HEK293T (cell line): ENCODE results near the gene BNIP1.

ENCODE experiments used
- ARNT ChIP-seq: fragments of 450-650 bp; IDR thresholded peaks from 2 replicates; pipeline ENCODE4 v1.6.1; 2017; ENCODE audit warnings: mild to moderate bottlenecking
- BHLHE40 ChIP-seq: fragments of 450-650 bp; IDR thresholded peaks from 2 replicates; pipeline ENCODE4 v1.6.1; 2016; ENCODE audit warnings: mild to moderate bottlenecking, moderate library complexity, borderline replicate concordance
- CTBP1 ChIP-seq: fragments of 450-650 bp; IDR thresholded peaks from 2 replicates; pipeline ENCODE4 v1.6.1; 2016; ENCODE audit warnings: borderline replicate concordance
- ELF4 ChIP-seq: fragments of 450-650 bp; IDR thresholded peaks from 2 replicates; pipeline ENCODE4 v1.6.1; 2017; ENCODE audit warnings: antibody characterized with exemption
- FOXM1 ChIP-seq: fragments of 450-650 bp; IDR thresholded peaks from 2 replicates; pipeline ENCODE4 v1.6.1; 2017; ENCODE audit warnings: mild to moderate bottlenecking, borderline replicate concordance
- HDGF ChIP-seq: fragments of 450-650 bp; IDR thresholded peaks from 2 replicates; pipeline ENCODE4 v1.6.1; 2017; ENCODE audit warnings: antibody characterized with exemption, borderline replicate concordance
- L3MBTL2 ChIP-seq: fragments of 450-650 bp; conservative IDR thresholded peaks from 2 replicates; pipeline ENCODE4 v1.6.1; 2016; ENCODE audit warnings: mild to moderate bottlenecking
- LEF1 ChIP-seq: fragments of 450-650 bp; IDR thresholded peaks from 2 replicates; pipeline ENCODE4 v1.6.1; 2017; ENCODE audit warnings: mild to moderate bottlenecking, borderline replicate concordance
- NFRKB ChIP-seq: fragments of 450-650 bp; IDR thresholded peaks from 2 replicates; pipeline ENCODE4 v1.6.1; 2016; ENCODE audit warnings: mild to moderate bottlenecking, moderate library complexity
- SP1 ChIP-seq: fragments of 450-650 bp; IDR thresholded peaks from 2 replicates; pipeline ENCODE4 v1.6.1; 2017
- SUZ12 ChIP-seq: fragments of 450-650 bp; IDR thresholded peaks from 2 replicates; pipeline ENCODE4 v1.6.1; 2016; ENCODE audit warnings: mild to moderate bottlenecking
- TARDBP ChIP-seq: fragments of 450-650 bp; IDR thresholded peaks from 2 replicates; pipeline ENCODE4 v1.6.1; 2016
- ZNF384 ChIP-seq: fragments of 450-650 bp; IDR thresholded peaks from 2 replicates; pipeline ENCODE4 v1.6.1; 2016
- TF ChIP-seq, protein P1 (sequence below): fragments of 450-650 bp; IDR thresholded peaks from 2 replicates; pipeline ENCODE4 v1.6.1; 2016

DNA sequence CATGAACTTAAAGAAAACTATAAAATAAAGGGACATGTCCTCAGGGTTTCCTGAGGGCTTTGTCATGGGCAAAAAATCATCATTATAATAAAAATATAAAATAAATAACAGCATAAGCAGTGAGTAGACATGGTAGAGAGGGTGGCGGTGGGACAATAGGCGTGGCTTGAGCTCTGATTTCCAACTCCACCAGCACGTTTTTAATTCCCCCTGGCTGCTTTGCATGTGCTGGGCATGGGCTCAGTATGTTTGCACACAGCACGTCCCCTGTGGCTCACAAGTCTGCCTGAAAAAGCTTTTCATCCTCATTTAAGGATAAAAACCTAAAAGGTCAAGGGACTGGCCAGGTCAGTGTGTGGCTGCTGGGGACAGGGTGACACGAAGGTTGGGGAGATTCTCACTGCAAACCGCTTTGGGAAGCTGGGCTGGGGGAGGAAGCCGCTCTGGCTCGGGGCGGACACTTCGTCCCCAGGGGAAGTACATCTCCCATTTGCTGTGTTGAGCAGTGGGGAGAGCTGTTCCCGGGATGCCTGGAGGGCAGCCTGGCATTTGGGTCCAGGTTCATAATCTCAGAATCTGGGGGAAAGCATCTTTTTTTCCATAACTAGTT lies 58.0 kb downstream of the BNIP1 start:
- TF ChIP-seq ELF4 = no peak
- TF ChIP-seq SP1 = no peak
- no peak for TF ChIP-seq BHLHE40
- TF ChIP-seq HDGF = no peak
- TF ChIP-seq TARDBP = no peak
- TF ChIP-seq FOXM1 = no peak
- TF ChIP-seq ZNF384 = no peak
- TF ChIP-seq LEF1 = no peak
- no peak for TF ChIP-seq SUZ12
- TF ChIP-seq, protein P1, sequence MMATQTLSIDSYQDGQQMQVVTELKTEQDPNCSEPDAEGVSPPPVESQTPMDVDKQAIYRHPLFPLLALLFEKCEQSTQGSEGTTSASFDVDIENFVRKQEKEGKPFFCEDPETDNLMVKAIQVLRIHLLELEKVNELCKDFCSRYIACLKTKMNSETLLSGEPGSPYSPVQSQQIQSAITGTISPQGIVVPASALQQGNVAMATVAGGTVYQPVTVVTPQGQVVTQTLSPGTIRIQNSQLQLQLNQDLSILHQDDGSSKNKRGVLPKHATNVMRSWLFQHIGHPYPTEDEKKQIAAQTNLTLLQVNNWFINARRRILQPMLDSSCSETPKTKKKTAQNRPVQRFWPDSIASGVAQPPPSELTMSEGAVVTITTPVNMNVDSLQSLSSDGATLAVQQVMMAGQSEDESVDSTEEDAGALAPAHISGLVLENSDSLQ = no peak
- TF ChIP-seq ARNT = no peak
- TF ChIP-seq NFRKB = no peak
- TF ChIP-seq CTBP1 = no peak
- TF ChIP-seq L3MBTL2 = no peak
